ENCODE results near the gene MYLIP. TPM values are rescaled to one million over a fixed set of nuclear protein-coding genes. Genes with fewer than 3 reads are reported as not detected.

Gene MYLIP
- total RNA-seq, 1 experiment from 2014 or later = 48.1 TPM

DNA sequence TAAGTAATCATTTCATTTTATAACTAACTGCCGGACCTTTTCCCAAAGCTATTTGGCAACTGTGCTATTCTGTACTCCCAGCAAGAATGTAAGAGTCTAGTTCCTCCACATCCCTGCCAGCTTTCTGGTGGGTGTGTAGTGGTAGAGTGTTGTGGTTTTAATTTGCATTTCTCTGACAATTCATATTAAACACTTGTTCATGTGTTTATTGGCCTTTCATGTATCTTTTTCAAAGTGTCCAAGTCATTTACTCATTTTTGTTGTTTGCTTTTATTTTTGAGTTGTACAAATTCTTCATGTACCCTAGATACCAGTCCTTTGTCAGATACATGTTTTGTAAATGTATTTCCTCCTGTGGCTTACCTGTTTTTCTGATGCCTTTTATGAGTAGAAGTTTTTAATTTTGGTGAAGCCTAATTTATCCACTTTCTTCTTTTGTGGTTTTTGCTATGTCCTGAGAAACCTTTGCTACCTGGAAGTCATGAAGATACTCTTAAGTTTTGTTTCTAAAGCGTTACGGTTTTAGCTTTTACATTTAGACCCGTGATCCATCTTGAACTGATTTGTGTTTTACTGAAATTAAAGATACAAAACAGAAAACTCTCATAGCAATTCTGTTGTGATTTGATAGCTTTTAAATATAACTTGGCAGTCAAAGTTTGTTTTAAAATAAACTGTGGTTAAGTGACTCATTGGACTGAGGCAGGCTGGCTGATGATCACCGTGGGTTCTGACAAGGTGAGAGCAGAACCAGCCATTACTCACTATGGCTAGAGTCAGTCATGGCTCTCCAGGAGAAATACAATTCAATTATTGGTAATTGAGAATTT, 8.0 kb downstream of the MYLIP start:
- POLR2A ChIA-PET = no interaction called here
- no peak for DNase-seq
- H3K27me3 Mint-ChIP-seq (ENCODE audit: insufficient read depth, unreplicated experiment) = no peaks in the 10 kb centered on the region
- Histone ChIP-seq H3K36me3 (ENCODE audit: control insufficient read depth, insufficient read depth, low read length) (no peaks in the 10 kb centered on the region), H3K4me1 (peaks cover 20% of the 10 kb centered on the region), H3K27me3 (replicated peaks; ENCODE audit: control insufficient read depth, insufficient read depth, low read length) (no peaks in the 10 kb centered on the region), H3K9me3 (no peaks in the 10 kb centered on the region), H3K4me3 (ENCODE audit: low read depth, low read length) (no peak overlapping the region)
- H3K4me1 Mint-ChIP-seq (ENCODE audit: low read depth, unreplicated experiment) = peaks cover 37% of the 10 kb centered on the region
- CTCF ChIA-PET = interaction anchor here (0.5 to 0.6 kb wide), 2 partner anchors 32 to 46 kb away, joined by 4 to 11 read pairs; no protein-coding TSS in a partner anchor
- intact Hi-C loops (cut with micrococcal nuclease; ENCODE audit: unreplicated experiment) = no loop called here
- H3K36me3 Mint-ChIP-seq (ENCODE audit: insufficient read depth, unreplicated experiment) = peaks cover 60% of the 10 kb centered on the region
- BruUV-seq (replicated peaks) = no TSS peak
- no peak overlapping the region for H3K27ac Mint-ChIP-seq (ENCODE audit: unreplicated experiment)
- H3K9me3 Mint-ChIP-seq (ENCODE audit: unreplicated experiment) = no peaks in the 10 kb centered on the region
- H3K4me3 Mint-ChIP-seq (ENCODE audit: unreplicated experiment) = no peak overlapping the region
- TF ChIP-seq, protein P1, sequence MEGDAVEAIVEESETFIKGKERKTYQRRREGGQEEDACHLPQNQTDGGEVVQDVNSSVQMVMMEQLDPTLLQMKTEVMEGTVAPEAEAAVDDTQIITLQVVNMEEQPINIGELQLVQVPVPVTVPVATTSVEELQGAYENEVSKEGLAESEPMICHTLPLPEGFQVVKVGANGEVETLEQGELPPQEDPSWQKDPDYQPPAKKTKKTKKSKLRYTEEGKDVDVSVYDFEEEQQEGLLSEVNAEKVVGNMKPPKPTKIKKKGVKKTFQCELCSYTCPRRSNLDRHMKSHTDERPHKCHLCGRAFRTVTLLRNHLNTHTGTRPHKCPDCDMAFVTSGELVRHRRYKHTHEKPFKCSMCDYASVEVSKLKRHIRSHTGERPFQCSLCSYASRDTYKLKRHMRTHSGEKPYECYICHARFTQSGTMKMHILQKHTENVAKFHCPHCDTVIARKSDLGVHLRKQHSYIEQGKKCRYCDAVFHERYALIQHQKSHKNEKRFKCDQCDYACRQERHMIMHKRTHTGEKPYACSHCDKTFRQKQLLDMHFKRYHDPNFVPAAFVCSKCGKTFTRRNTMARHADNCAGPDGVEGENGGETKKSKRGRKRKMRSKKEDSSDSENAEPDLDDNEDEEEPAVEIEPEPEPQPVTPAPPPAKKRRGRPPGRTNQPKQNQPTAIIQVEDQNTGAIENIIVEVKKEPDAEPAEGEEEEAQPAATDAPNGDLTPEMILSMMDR (IDR thresholded peaks at IDR 0.05; ENCODE audit: insufficient read depth in 1 of 2, low read depth in 1 of 2, low read length in 1 of 2, severe bottlenecking in 1 of 2, unreplicated experiment in 1 of 2) = no peak

DNA sequence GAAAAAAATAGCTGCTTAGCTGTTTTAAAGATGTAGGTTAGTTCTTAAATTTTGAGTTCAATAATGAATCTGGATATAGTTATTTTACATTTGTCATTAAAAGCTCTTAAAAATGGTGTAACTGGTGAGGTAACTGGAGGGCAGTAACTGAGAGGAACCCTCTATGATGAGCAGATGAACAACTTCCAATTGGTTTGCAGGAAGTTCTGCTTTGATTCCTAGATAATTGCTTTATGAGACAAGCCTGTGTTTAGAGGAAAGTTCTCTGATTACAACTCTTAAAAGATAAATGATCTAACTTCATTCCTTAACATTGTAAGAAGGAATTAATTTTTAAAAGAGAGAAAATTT, 8.5 kb downstream of the MYLIP start:
- DNase-seq = no peak
- CTCF ChIA-PET = no interaction called here
- intact Hi-C loops (cut with micrococcal nuclease; ENCODE audit: unreplicated experiment) = no loop called here

DNA sequence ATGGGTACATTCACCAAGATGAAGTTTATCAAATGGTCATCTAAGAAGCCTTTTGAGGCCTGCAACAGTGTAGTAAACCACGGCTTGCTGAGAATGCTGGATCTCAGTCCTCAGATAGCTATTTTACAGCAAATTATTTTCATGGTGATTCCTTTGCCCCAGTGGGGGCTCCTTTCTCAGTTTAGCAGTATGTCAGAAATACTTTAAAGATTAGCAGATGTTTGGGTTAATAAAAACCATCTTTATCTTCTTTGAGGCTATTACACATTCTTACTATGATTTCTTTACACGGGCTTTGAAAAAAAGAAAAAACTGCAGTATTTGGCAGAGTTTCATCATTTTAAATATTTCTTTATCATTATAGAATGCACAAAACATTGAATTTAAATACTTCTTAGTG, 10.7 kb downstream of the MYLIP start:
- ChIA-PET CTCF (no interaction called here), POLR2A (no interaction called here)
- no peaks in the 10 kb centered on the region for H3K9me3 ChIP-seq
- H3K4me3 Mint-ChIP-seq (ENCODE audit: unreplicated experiment) = no peak overlapping the region
- peaks cover 66% of the 10 kb centered on the region for H3K36me3 Mint-ChIP-seq (ENCODE audit: insufficient read depth, unreplicated experiment)
- H3K4me3 ChIP-seq (ENCODE audit: low read depth, low read length) = no peak overlapping the region
- peaks cover 4% of the 10 kb centered on the region; the same call in 1 of the 2 replicates for H3K4me1 ChIP-seq
- H3K27me3 Mint-ChIP-seq (ENCODE audit: insufficient read depth, unreplicated experiment) = no peaks in the 10 kb centered on the region
- DNase-seq = no peak
- no TSS peak for BruUV-seq (replicated peaks)
- peaks cover 21% of the 10 kb centered on the region for H3K4me1 Mint-ChIP-seq (ENCODE audit: low read depth, unreplicated experiment)
- H3K36me3 ChIP-seq (ENCODE audit: control insufficient read depth, insufficient read depth, low read length) = no peaks in the 10 kb centered on the region; the same call in 1 of the 2 replicates
- TF ChIP-seq, protein P1 (IDR thresholded peaks at IDR 0.05; ENCODE audit: insufficient read depth in 1 of 2, low read depth in 1 of 2, low read length in 1 of 2, severe bottlenecking in 1 of 2, unreplicated experiment in 1 of 2) = no peak
- H3K27ac Mint-ChIP-seq (ENCODE audit: unreplicated experiment) = no peak overlapping the region
- H3K27me3 ChIP-seq (replicated peaks; ENCODE audit: control insufficient read depth, insufficient read depth, low read length) = no peaks in the 10 kb centered on the region
- no peaks in the 10 kb centered on the region for H3K9me3 Mint-ChIP-seq (ENCODE audit: unreplicated experiment)
- intact Hi-C loops (cut with micrococcal nuclease; ENCODE audit: unreplicated experiment) = no loop called here

More for the DNA sequence above, 8.5 kb downstream of the MYLIP start:
- Mint-ChIP-seq H3K4me1 (ENCODE audit: low read depth, unreplicated experiment) (peaks cover 37% of the 10 kb centered on the region), H3K36me3 (ENCODE audit: insufficient read depth, unreplicated experiment) (peaks cover 66% of the 10 kb centered on the region), H3K27ac (ENCODE audit: unreplicated experiment) (no peak overlapping the region), H3K27me3 (ENCODE audit: insufficient read depth, unreplicated experiment) (no peaks in the 10 kb centered on the region), H3K9me3 (ENCODE audit: unreplicated experiment) (no peaks in the 10 kb centered on the region), H3K4me3 (ENCODE audit: unreplicated experiment) (no peak overlapping the region)
- H3K4me1 ChIP-seq = peaks cover 14% of the 10 kb centered on the region
- H3K36me3 ChIP-seq (ENCODE audit: control insufficient read depth, insufficient read depth, low read length) = no peaks in the 10 kb centered on the region
- no peaks in the 10 kb centered on the region for H3K9me3 ChIP-seq
- H3K27me3 ChIP-seq (replicated peaks; ENCODE audit: control insufficient read depth, insufficient read depth, low read length) = no peaks in the 10 kb centered on the region
- TF ChIP-seq, protein P1 (IDR thresholded peaks at IDR 0.05; ENCODE audit: insufficient read depth in 1 of 2, low read depth in 1 of 2, low read length in 1 of 2, severe bottlenecking in 1 of 2, unreplicated experiment in 1 of 2) = no peak
- no peak overlapping the region for H3K4me3 ChIP-seq (ENCODE audit: low read depth, low read length)
- no TSS peak for BruUV-seq (replicated peaks)
- POLR2A ChIA-PET = no interaction called here
